EL (cell line): ENCODE results near the gene KIZ.
"Not testable (repeated sequence)": the region's sequence is repeated elsewhere in the genome, so short reads cannot be mapped to it uniquely, and the experiment has no call there.

Experiments used
- DNase-seq: peaks from one replicate; pipeline ENCODE4 v3.0.0-alpha.2; 2016

Gene KIZ

DNA sequence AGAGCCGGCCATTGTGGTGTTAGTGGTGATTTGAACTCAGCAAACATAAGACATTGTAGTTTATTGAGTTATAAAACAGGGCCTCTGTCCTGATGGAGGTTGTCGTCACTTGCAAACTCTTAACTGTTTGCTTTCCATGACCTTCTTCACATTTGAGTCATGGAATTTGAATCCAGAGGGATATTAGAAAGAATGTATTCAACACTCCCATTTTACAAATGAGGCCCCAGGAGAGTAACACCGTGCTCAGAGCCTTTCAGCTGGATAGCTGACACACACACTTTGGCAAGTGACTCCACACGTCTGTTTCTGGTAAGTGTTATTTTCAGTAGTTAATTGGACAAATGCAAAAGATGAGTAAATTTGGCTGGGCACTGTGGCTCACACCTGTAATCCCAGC, 104.8 kb downstream of the KIZ start:
- no peak for DNase-seq

GRCh38 chr20:21232546-21233280, 106.8 kb downstream of the KIZ start:
- no peak for DNase-seq

GRCh38 chr20:21234324-21234723, 108.4 kb downstream of the KIZ start:
- no peak for DNase-seq

DNA sequence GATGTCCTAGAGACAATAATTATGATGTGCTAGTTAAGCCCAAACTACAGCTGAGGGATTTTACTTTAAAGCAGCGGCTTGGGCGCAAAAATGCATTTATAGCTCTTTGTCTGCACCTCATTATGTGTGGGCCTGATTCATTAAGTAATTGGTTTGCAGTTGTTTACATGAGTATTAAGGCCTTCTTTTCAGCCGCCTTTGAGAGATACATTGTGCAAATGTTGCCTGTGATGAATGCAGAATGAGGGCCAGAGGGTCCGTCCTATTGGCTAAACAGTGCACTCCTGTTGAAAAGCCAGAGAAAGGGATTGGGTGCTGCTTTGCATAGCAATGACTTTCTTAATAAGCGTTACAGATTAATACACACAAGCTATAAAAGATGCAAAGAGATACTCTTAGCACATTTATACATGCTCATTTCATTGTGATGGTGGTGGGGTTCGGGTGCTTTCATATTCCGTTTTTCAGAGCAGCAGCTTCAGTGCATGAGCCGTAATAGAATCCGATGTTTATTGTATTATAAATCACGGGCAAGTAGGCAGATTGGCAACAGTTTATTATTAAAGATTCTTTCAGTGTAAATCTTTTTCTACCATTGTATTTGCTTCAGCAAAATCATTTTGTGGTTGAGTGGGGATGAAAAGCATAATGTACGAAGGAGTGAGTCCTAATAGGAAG, 109.1 kb downstream of the KIZ start:
- no peak for DNase-seq

DNA sequence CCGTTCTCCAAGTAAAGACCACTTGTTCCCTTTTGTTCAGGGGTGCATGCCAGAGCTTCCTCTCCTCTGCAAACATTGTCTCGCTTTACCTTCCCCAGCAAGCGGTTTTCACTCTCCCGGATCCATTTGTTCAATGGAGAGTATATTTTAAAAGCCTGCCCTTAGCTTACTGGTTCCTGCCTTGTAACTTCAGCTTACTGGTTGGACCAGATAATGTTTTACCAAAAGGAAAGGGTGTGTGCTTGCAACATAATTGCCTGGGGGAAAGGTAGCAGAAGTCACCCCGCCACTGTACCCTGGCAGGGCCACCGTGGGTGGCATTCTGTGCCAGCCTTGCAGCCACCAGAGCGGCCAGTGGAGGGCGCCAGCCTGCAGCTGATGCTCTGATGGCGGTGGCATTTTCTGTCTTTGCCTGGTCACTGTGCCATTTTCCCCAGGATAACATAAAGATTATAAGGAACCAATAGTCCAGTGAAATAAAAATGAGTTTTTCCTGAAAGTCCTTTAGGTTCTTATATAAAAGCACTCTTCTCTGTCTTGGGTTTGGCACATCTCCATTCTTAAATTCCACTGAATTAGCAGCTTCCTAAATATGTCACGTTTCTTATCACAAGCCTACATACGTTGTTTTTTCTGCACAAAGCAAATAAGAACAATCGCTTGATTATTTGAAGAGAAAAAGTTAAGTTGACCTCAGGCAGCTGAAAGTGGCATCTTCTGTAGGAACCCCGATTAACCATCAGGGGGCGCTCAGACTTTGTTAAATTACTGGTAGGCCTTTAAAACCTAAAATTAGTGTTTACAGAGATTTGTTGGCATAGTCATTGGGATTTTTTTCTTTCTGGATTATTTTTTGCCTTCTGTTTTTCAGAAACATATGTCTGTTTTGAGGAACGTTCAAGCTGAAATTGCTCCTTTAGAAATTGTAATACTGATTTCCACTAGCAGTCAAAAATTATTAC, 109.9 kb downstream of the KIZ start:
- DNase-seq = peak; percentile 66

GRCh38 chr20:21237956-21238799, 112.3 kb downstream of the KIZ start:
- peak; percentile 3 for DNase-seq

DNA sequence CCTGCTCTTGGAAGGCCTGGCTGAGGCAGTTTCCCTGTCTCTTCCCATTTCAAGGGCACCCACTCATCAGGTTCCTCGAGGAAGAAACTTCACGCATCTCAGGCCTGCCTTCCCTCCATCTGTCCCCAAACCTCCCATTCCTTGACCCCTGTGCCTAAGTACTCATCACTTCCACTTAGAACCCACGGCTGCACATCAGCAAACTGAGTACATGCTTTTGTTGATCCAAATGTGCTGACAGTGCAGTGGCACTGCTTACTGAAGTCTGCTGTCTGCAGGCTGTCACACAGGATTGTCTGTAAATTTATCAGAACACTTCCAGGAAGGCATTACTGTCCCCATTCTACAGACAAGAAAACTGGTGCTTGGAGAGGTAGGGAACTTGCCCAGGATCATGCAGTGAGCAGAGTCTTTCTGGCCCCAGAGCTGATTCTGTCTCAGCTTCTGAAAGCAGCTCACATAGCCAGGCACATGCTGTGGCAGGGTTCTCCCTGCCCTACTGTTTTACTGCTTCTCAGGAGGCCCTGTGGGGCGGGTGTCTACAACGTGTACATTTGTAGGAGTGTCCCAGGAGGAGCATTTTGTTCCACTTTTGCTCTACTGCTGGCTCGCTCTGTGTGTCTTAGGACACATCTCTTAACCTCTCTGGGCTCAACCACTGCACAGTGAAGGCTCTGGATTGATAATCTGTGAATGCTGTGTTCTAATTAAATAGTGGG, 113.1 kb downstream of the KIZ start:
- DNase-seq = no peak

GRCh38 chr20:21240394-21240793, 114.5 kb downstream of the KIZ start:
- no peak for DNase-seq

DNA sequence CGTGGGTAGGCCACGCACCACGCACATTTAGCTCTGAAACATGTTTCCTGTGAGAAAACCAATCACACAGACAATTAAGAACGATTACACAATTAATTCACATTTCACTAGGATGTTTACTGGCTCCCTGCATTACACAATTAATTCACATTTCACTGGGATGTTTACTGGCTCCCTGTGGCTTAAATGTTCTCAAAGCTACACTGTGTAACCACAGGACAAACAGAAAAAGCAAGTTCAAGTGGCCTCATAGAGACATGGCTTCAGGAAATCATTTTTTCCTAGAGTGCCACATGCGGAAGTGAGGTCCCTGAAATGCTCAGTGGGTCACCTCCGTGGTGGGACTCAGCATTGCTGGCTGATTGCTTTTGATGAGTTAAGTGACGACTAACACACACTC, 115.5 kb downstream of the KIZ start:
- DNase-seq = no peak

DNA sequence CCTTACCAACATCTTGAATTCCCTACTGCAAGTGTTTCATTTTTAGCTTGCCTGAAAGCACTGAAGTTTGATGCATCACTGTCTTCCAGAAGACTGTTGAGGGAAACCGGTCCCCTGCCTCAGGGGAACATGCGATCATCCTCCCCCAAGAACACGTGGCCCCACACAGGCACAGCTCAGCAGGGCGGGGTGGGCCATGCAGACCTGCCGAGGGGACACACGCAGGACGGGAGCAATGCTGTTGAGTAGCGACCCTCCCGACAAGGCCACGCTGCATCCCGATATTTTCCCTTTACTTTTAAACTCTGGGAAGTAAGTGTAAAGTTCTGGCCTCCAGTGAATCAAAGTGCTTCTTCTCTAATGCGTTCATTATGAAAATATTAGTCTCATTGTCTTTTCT, 117.9 kb downstream of the KIZ start:
- no peak for DNase-seq

- no peak for DNase-seq
Measured at GRCh38 chr20:21244808-21245207, 118.9 kb downstream of the KIZ start.

- no peak for DNase-seq
Measured at GRCh38 chr20:21246161-21246560, 120.3 kb downstream of the KIZ start.

DNA sequence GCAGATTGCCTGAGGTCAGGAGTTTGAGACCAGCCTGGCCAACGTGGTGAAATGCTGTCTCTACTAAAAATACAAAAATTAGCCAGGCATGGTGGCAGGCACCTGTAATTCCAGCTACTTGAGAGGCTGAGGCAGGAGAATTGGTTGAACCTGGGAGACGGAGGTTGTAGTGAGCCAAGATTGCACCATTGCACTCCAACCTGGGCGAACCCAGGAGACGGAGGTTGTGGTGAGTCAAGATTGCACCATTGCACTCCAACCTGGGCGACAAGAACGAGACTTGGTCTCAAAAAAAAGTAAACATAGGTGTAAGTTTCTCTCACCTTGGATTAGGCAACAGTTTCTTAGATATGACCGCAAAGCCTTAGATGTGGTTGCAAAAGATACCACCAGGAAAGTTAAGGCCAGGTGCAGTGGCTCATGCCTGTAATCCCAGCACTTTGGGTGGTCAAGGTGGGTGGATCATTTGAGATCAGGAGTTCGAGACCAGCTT, 121.8 kb downstream of the KIZ start:
- not testable (repeated sequence) for DNase-seq

DNA sequence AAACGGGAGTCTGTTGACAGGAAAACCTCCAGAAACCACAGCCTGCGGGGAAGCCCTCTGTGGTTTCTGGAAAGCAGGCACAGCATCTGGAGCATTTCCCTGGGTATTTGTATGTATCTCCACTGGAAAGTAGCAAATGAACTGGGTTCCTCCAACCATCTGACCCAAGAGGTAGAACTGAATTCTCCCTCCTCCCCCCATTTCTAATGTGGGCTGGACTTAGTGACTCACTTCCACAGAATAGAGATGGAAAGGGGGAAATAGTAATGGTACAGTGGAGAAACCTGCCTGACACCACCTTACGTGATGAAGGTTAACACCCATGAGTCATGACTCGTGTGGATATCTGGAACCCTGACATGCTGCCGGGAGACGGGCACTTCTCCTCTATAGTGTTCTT, 125.4 kb downstream of the KIZ start:
- DNase-seq = peak; percentile 6

DNA sequence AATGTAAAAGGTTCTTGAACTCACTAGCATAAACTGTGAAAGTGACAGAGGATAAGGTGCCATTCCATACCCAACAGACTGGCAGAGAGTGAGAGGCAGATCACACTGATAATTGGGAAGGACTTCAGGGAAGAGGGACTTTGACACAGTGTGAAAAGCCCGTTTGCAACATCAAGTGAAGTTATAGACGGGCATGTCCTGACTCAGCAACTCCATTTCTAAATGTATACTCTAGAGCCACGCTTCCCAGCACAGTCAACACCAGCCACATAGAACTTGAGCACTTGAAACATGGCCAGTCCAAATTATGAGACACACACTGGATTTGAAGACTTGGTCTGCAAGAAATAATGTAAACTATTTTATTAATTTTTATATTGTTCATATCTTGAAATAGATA, 131.3 kb downstream of the KIZ start:
- no peak for DNase-seq

GRCh38 chr20:21258411-21258810, 132.5 kb downstream of the KIZ start:
- DNase-seq = no peak

- no peak for DNase-seq
Measured at GRCh38 chr20:21259346-21259745, 133.5 kb downstream of the KIZ start.

GRCh38 chr20:21262812-21263211, 136.9 kb downstream of the KIZ start:
- DNase-seq = no peak

GRCh38 chr20:21265261-21266190, 139.6 kb downstream of the KIZ start:
- no peak for DNase-seq

DNA sequence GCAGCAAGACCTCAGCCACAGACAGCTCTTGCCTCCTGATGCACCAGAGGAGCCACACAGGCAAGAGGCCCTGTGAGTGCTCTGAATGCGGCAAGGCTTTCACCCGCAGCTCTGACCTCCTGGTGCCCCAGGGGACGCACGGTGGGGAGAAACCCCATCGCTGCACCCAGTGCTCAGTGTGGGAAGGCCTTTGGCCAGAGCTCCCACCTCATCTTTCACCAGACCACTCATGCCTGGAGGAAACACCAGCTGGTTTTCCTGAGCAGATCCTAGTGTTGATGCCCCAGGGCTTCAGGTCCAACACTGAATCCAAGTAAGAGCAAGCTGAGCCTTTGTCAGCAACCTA, 140.3 kb downstream of the KIZ start:
- DNase-seq = no peak

DNA sequence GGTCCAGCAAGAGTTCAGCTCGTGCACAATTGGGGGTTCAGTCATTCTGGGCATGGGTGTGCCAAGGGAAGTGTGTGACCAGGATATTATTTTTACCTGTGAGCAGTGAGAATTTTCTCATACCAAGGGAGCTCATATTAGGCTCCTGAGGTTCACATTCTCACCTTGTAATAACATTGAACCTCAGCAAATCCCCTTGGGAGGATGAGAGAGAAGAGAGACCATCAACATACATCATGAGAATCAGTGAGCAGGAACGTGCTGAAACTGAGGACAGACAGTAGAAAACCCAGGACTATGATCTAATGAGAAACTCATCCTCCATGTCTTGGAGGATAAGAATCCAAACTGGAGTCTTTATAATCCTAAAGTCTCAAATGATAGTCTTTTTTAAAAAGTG, 143.9 kb downstream of the KIZ start:
- no peak for DNase-seq
